GM23338 (cell line): Measurements from ENCODE around the gene MLLT1.

Source experiments
- CREB1 ChIP-seq: fragments of 250-450 bp; sonication (Bioruptor Pico); IDR thresholded peaks from 2 replicates; pipeline ENCODE4 v1.5.0; 2020; ENCODE audit warnings: low read depth, mild to moderate bottlenecking, moderate library complexity
- CTCF ChIP-seq, 2 experiments: fragments of 200-600 bp in 1 of 2; sonication (generic) in 1 of 2; conservative IDR thresholded peaks; 2 replicates each; pipeline versions ENCODE4 v1.5.1 to v1.6.1; 2016 to 2017; ENCODE audit warnings: antibody characterized with exemption in 2 of 2, low read depth in 2 of 2, mild to moderate bottlenecking in 2 of 2, moderate library complexity in 1 of 2
- ETS1 ChIP-seq: IDR thresholded peaks from 2 replicates; pipeline ENCODE4 v1.6.1; 2016; ENCODE audit warnings: antibody characterized with exemption
- EZH2 ChIP-seq: fragments of 200-600 bp; sonication (generic); IDR thresholded peaks from one replicate; pipeline ENCODE4 v1.8.0; 2017; ENCODE audit warnings: antibody characterized with exemption, mild to moderate bottlenecking, low read depth; ENCODE audit not compliant: unreplicated experiment
- EZH2phosphoT487 ChIP-seq: fragments of 200-600 bp; sonication (generic); IDR thresholded peaks from one replicate; pipeline ENCODE4 v1.8.1; 2018; ENCODE audit warnings: antibody characterized with exemption; ENCODE audit not compliant: unreplicated experiment
- JUNB ChIP-seq: IDR thresholded peaks from one replicate; pipeline ENCODE4 v1.6.1; 2016; ENCODE audit warnings: antibody characterized with exemption; ENCODE audit not compliant: unreplicated experiment
- NANOG ChIP-seq: IDR thresholded peaks from 2 replicates; pipeline ENCODE4 v1.6.1; 2016; ENCODE audit warnings: antibody characterized with exemption, borderline replicate concordance
- POLR2AphosphoS5 ChIP-seq: IDR thresholded peaks from 2 replicates; pipeline ENCODE4 v1.6.1; 2016; ENCODE audit warnings: antibody characterized with exemption, low read depth
- REST ChIP-seq: IDR thresholded peaks from one replicate; pipeline ENCODE4 v1.6.1; 2018; ENCODE audit warnings: antibody characterized with exemption; ENCODE audit not compliant: unreplicated experiment
- ZNF331 ChIP-seq: fragments of 250-450 bp; sonication (Bioruptor Pico); IDR thresholded peaks from 2 replicates; pipeline ENCODE4 v1.5.0; 2020; ENCODE audit warnings: low read depth, mild to moderate bottlenecking, moderate library complexity
- ZNF462 ChIP-seq: fragments of 250-450 bp; sonication (Bioruptor Pico); IDR thresholded peaks from 2 replicates; pipeline ENCODE4 v1.5.0; 2020; ENCODE audit warnings: mild to moderate bottlenecking, moderate library complexity

- TF ChIP-seq CTCF (conservative IDR thresholded peaks at IDR 0.05; ENCODE audit: low read depth in 2 of 2) (no peak), CREB1 (CRISPR knock-in tag) (no peak), EZH2 (no peak), POLR2AphosphoS5 (no peak), EZH2phosphoT487 (no peak), ZNF462 (CRISPR knock-in tag) (no peak), REST (no peak), JUNB (no peak), NANOG (no peak), ZNF331 (no peak), ETS1 (no peak)
These were observed 64.0 kb downstream of the MLLT1 start for GRCh38 chr19:6215701-6216235.
